Nephron progenitor cell (in vitro differentiated cells): ENCODE measurements around the gene TEKT2.

Experiments
- DNase-seq: peaks from one replicate; pipeline ENCODE4 v3.0.0; 2021
- H3K27ac Mint-ChIP-seq: 2 replicates; pipeline ENCODE4 v1.8.0; 2021; ENCODE audit warnings: mild to moderate bottlenecking, moderate library complexity, mixed read lengths
- H3K27me3 Mint-ChIP-seq: 2 replicates; pipeline ENCODE4 v1.8.0; 2021; ENCODE audit warnings: mild to moderate bottlenecking, low read depth, mixed read lengths; ENCODE audit not compliant: poor library complexity
- H3K36me3 Mint-ChIP-seq: 2 replicates; pipeline ENCODE4 v1.8.0; 2021; ENCODE audit warnings: low read depth, mixed read lengths
- H3K4me1 Mint-ChIP-seq: 2 replicates; pipeline ENCODE4 v1.8.0; 2021; ENCODE audit warnings: mixed read lengths
- H3K4me3 Mint-ChIP-seq: 2 replicates; pipeline ENCODE4 v1.8.0; 2021; ENCODE audit warnings: mild to moderate bottlenecking, moderate library complexity, mixed read lengths
- H3K9me3 Mint-ChIP-seq: 2 replicates; pipeline ENCODE4 v1.8.0; 2021; ENCODE audit warnings: mild to moderate bottlenecking, moderate library complexity, mixed read lengths
- CTCF ChIP-seq: fragments of 200-600 bp; sonication (generic); IDR thresholded peaks from 2 replicates; pipeline ENCODE4 v1.5.0; 2021; ENCODE audit warnings: antibody characterized with exemption

TEKT2 gene

GRCh38 chr1:36119456-36119855 lies 35.6 kb downstream of the TEKT2 start:
- H3K36me3 Mint-ChIP-seq: no peaks in the 10 kb centered on the region
- H3K9me3 Mint-ChIP-seq: no peaks in the 10 kb centered on the region
- DNase-seq: no peak
- H3K4me3 Mint-ChIP-seq: no peak overlapping the region
- H3K27ac Mint-ChIP-seq: no peak overlapping the region
- TF ChIP-seq CTCF: no peak
- peaks cover 43% of the 10 kb centered on the region for H3K4me1 Mint-ChIP-seq
- peaks cover 38% of the 10 kb centered on the region for H3K27me3 Mint-ChIP-seq

DNA sequence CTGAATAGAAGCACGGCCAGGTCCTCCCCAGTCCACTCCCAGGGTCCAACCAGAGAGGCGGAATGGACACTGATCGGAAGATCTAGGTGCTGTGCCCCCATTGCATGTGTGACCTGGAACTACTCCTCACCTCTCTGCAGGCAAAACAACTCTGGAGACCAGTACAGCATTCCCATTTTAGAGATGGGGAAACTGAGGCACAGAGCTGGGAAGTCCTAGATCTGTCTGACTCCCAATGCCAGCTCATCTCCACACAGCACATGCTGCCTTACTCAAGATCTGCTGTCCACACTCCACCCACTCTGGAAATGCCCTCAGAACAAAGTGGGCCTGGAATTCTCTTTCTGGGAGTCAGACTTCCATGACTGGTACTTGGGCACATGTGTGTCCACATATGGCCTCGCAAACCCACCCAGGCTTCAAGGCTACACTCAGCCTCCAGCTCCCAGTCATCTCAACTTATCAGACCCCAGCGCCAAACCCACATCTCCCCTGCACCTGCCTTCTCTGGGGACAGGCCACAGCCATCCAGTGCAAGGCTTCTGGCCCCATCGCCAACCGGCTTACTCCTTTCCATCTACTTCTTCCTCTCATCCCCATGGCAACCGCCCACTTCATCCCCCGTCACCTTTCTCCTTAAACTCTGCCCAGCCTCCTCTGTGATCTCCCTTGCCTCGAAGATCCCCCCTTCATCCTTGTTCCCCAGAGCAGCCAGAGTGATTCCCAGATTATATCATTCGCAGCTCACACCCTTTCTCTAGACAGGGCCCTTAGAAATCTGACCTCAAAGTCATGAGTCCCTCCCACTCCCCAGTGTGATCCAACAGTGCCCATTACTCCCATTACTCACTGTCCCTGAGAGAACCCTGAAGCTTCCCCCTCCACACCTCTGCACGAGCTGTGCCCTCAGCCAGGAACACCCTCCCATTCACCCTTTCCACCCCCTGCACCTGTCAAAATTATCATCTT lies 38.5 kb downstream of the TEKT2 start:
- H3K4me1 Mint-ChIP-seq: peaks cover 54% of the 10 kb centered on the region
- DNase-seq: no peak
- peaks cover 52% of the 10 kb centered on the region for H3K27me3 Mint-ChIP-seq
- no peaks in the 10 kb centered on the region for H3K36me3 Mint-ChIP-seq
- H3K4me3 Mint-ChIP-seq: no peak overlapping the region
- no peak for TF ChIP-seq CTCF
- no peak overlapping the region for H3K27ac Mint-ChIP-seq
- no peaks in the 10 kb centered on the region for H3K9me3 Mint-ChIP-seq

DNA sequence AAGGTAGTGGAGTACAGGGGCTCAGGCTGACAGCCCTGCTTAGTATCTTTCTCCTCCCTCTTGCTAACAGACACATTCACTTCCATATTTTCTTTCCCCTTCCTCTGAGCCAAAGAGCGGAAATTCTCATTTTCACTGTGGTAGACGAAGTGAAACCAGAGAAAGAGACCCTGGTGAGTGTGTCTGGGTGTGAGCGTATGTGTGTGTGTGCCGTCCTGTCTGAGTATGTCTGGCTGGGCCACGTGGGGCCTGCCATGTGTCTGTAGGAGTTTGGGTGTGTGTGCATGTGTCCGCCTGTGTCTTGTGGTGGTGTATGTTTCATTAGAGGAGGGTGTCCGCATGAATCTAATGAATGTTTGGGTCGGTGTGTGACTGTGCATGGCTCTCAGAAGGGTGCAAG lies 39.5 kb downstream of the TEKT2 start:
- no peak for TF ChIP-seq CTCF
- no peak for DNase-seq
- Mint-ChIP-seq H3K4me1 (peaks cover 55% of the 10 kb centered on the region), H3K36me3 (no peaks in the 10 kb centered on the region), H3K9me3 (no peaks in the 10 kb centered on the region), H3K27ac (no peak overlapping the region), H3K4me3 (peak overlapping the region; percentile 6), H3K27me3 (peaks cover 52% of the 10 kb centered on the region)

GRCh38 chr1:36124404-36125128 lies 40.7 kb downstream of the TEKT2 start:
- H3K4me3 Mint-ChIP-seq: peak overlapping the region; percentile 79
- no peaks in the 10 kb centered on the region for H3K36me3 Mint-ChIP-seq
- H3K27me3 Mint-ChIP-seq: peaks cover 49% of the 10 kb centered on the region
- H3K27ac Mint-ChIP-seq: no peak overlapping the region
- TF ChIP-seq CTCF: no peak
- H3K4me1 Mint-ChIP-seq: peaks cover 55% of the 10 kb centered on the region
- no peak for DNase-seq
- no peaks in the 10 kb centered on the region for H3K9me3 Mint-ChIP-seq

- DNase-seq: peak; percentile 71
- Mint-ChIP-seq H3K4me1 (peaks cover 49% of the 10 kb centered on the region), H3K27me3 (peaks cover 44% of the 10 kb centered on the region), H3K27ac (no peak within 1 kb of the TSS), H3K36me3 (no peaks in the 10 kb centered on the region), H3K4me3 (peak within 1 kb of the TSS; percentile 79), H3K9me3 (no peaks in the 10 kb centered on the region)
- no peak for TF ChIP-seq CTCF
Observed at GRCh38 chr1:36125129-36125991, 41.5 kb downstream of the TEKT2 start, which contains the start of gene COL8A2. Gene COL8A2 (minus strand): TSS chr1:36125222. CDS start chr1:36100242, 24,980 bp downstream.
